Measurements from ENCODE around the gene TNIP3.
"Not testable (repeated sequence)": the region's sequence is repeated elsewhere in the genome, so short reads cannot be mapped to it uniquely, and the experiment has no call there.

Gene TNIP3

DNA sequence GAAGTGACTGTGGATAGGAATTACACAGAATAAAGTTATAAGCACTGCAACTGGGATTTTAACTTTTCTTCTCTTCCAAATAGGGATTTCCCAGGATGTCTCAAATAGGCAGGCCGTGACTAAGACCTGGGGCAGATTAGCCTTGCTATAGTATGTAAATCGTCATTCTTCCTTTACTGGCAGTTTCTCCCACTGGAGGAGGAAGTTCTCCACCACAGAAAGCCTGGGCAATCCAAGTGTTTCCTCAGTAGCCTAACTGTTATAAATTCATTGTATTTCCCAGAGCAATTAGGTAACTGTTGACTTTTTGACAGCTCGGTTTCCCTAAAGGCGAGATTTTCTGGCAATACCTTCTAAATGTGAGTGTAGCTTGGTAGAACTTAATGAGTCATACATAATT lies at the start of gene TNIP3:
TSS of gene TNIP3 (minus strand) at position 31 of the 400 bp plus-strand sequence. CDS start 196 bp downstream, outside the sequence.
- DNase-seq = no peak

- DNase-seq = no peak
Observed at GRCh38 chr4:121212806-121213205, 48.7 kb upstream of the TNIP3 start.

GRCh38 chr4:121209171-121209570 lies 45.0 kb upstream of the TNIP3 start:
- no peak for DNase-seq

- DNase-seq = no peak
Observed at GRCh38 chr4:121208244-121209007, 44.3 kb upstream of the TNIP3 start.

DNA sequence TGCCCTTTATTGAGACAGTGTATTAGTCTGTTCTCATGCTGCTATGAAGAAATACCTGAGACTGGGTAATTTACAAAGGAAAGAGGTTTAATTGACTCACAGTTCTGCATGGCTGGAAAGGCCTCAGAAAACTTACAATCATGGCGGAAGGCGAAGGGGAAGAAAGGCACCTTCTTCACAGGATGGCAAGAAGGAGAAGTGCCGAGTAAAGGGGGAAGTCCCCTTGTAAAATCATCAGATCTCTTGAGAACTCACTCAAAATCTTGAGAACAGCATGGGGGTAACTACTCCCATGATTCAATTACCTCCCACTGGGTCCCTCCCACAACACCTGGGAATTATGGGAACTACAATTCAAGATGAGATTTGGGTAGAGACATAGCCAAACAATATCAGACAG lies 41.7 kb upstream of the TNIP3 start:
- DNase-seq = not testable (repeated sequence)

- no peak for DNase-seq
Observed at GRCh38 chr4:121200795-121201472, 36.8 kb upstream of the TNIP3 start.

DNA sequence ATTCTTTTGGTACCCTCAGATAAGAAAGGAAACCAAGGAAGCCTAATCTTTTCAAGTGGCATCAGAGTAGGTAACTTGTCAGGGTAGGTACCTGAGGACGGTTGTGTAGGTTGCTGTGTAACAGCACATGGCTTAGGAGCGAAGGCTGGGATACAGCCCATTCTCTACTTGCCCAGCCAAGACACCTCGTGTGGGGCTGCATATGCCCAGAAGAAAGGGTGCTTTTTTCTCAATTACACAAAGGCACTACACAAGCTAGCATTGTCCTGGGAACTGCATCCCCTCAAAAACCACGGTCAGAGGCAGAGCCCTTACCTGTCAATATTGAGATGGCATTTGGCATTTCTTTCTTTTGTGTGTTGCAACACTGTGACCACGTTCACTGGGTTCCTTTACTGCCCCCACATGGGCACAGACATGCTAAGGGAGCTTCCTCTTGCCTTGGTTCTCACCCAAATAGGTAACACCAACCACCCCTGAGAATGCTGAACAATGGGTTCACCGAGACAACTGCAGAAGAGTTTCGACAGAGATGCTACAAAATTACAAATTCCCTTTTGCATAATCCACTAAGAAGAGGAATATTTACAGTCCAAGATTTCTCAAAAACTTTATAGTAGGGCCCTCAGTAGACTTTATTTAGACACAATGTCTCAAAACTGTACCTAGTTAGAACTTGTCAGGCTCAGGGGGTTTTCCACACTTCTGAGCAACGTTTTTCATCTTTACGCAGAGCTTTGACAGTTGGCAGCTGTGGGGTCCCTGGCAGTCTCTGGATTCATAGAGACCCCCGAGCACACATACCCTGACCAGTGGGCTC lies 35.8 kb upstream of the TNIP3 start:
- no peak for DNase-seq

DNA sequence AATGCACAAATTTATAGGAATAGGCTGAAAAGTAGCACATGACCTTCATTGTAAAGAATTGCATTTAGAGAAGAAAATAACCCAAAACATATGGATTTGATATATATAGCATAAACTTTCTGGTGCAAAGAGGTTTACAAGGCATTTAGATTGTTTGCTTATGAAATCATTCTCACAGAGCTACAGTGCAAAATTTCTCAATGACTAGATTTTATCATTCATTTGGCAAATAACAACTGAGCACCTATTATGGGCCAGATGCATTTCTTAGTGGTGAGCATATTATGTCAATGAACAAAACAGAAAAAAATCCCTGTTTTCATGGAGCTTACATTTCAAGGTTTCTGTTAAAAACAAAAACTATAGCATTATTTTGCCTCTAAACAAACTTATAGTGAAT lies 34.1 kb upstream of the TNIP3 start:
- no peak for DNase-seq

DNA sequence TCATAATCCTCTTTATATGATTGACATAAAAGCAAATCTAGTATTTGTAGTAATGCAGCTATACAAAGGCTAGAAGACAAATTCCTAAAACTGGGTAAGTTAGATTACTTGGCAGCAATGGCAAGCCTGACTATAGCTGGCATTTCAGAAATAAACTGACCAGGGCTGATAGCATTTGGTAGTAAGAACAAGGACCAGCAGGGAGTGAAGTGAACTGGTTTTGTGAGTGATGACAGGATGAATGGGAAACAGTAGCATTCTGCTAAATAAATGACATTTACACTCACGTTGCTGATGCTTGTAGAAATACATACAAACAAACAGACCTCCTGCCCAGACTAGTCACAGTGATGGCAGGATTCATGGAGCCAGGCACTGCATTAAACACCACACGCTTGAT lies 31.5 kb upstream of the TNIP3 start:
- DNase-seq = no peak

GRCh38 chr4:121192480-121192879 lies 28.4 kb upstream of the TNIP3 start:
- peak; percentile 35 for DNase-seq

DNA sequence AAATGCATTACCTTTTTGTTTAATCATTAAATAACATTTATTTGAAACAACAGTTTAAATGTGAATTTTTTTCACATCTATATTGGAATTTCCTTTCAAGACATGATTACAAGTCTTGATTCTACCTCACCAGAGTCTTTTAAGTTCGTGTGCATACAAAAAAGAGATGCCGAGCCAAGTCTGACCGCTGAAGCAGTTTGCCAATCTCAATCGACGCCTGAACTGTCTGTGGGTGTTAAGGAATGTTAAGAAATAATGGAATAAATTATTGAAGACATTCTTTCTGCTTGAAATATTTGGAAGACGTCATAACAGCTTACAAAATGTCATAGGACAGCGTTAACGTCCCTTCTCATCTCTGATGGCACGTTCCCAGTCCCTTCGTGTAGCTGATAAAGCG lies 27.9 kb upstream of the TNIP3 start:
- DNase-seq = no peak

DNA sequence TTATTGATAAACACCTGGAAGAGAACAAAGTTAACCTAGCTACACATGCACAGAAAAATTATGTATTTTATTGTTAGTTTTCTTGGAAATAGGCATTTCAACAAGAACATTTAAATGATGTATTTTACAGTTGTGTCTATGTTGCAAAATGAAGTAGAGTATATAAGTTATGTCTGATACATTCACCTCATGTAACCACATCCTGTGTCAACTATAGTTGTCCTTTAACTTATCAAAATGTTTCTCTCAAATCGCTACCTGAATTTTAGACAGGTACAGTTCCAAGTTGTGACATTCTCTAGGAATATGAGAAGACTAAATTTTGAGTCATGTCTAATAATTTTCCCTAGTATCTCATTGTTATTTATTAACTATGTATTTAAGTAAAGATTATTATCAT lies 27.2 kb upstream of the TNIP3 start:
- DNase-seq = no peak

- no peak for DNase-seq
Observed at GRCh38 chr4:121190389-121190788, 26.3 kb upstream of the TNIP3 start.

DNA sequence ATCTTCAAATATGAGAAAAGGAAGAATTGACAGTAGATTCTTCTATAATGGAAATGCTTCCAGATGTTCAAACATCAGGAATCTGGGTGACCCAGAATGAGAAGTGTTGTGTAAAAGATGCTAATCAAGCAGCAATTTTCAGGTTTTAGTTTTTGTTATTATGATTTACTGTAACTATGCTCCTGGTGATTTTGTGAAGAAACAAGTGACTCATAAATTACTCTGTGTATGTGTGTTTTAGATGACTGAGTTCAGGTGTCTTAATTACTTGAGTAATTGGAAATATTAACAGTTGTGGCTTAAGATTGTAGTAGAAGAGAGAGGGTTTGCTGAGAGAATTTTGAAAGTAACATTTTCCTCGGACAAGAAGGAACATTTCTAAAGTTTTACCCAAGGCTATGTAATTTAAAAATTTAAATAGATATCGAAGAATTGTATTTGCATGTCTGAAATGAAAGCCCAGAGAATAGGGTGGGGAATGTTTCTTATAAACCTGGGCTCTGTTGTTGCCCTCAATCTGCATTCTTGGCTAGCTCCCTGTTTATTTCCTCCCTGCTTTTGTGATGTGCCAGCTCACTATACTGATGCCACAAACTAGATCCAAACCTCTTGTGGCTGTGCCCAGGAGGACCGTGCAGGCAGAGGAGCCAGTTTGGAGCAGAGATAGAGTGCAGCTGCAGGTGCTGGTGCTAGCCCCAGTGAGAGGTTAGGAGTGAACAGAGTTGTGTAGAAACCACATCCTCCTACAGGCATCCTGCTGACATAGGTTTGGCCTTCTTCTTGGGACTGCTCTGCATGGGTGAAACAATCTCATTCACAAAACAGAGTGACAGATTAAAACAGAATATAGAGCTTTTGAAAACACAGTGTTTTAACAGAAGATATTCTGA lies 25.4 kb upstream of the TNIP3 start:
- DNase-seq = no peak

- DNase-seq = no peak
Observed at GRCh38 chr4:121187206-121187605, 23.1 kb upstream of the TNIP3 start.

DNA sequence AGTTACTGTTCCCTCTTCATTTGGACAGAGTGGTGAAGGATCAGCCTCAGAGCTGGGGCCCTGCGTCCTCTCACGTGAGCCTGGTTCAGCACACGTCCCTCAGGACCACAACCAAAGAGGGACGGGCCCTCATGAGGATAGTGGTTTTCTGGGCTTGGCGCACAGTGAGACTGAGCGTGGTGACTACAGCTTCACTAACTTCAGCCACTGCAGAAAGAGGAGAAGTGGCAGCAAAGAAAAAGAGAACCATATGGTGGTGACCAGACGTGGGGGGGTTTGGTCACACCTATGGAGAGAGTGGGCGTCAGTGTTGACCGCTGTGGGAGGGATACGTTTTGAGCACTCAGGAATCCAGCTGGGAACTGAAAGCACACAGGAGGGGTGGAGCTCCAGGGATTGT lies 21.8 kb upstream of the TNIP3 start:
- no peak for DNase-seq

- no peak for DNase-seq
Observed at GRCh38 chr4:121183989-121184388, 19.9 kb upstream of the TNIP3 start.

GRCh38 chr4:121183361-121183760 lies 19.2 kb upstream of the TNIP3 start:
- DNase-seq = no peak

- no peak for DNase-seq
Observed at GRCh38 chr4:121182296-121182695, 18.2 kb upstream of the TNIP3 start.

GRCh38 chr4:121181493-121181892 lies 17.4 kb upstream of the TNIP3 start:
- DNase-seq = no peak

DNA sequence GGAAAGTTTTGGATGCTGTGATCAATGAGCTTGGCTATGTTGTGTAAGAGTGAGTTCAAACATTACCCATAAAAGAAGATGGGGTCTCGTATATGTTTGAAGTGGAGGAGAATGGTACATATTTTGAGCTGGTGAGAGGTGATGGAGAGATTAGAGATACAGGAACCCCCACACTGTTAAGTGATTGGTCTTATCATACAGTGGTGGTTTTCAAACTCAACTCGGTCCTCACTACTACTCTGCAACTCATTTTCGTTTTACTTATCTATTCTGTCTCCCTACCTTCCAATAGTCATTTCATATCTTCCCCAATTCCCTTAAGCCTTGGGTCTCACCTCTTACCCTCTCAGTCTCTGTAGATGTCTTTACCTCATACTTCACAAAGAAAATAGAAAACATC lies 16.4 kb upstream of the TNIP3 start:
- no peak for DNase-seq

GRCh38 chr4:121177246-121178137 lies 13.4 kb upstream of the TNIP3 start:
- DNase-seq = no peak
